GM19238 (cell line): ENCODE data around the gene CSPG5.

ENCODE experiments used
- DNase-seq: peaks from one replicate; pipeline ENCODE4 v3.0.0; 2011; ENCODE audit warnings: low spot score; ENCODE audit not compliant: insufficient read length

CSPG5 gene

DNA sequence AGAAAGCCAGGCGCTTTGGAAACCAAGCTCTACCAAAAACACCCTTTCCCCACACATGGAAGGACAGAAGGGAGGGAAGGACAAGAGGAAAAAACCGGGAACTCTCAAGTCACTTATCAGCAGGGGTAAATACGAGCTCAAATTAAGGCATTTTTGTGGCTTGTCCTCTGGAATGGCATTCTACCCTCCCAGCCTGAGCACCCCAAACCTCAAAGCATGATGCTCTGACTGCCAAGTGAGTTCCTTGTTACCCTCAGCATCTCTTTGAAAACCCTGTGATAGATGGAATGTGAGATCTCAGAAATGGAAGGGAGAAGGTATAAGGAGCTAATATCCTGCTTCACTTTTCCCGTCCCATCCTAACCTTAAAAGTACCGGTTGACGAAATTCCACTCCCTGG, 8.1 kb upstream of the CSPG5 start:
- DNase-seq: no peak

DNA sequence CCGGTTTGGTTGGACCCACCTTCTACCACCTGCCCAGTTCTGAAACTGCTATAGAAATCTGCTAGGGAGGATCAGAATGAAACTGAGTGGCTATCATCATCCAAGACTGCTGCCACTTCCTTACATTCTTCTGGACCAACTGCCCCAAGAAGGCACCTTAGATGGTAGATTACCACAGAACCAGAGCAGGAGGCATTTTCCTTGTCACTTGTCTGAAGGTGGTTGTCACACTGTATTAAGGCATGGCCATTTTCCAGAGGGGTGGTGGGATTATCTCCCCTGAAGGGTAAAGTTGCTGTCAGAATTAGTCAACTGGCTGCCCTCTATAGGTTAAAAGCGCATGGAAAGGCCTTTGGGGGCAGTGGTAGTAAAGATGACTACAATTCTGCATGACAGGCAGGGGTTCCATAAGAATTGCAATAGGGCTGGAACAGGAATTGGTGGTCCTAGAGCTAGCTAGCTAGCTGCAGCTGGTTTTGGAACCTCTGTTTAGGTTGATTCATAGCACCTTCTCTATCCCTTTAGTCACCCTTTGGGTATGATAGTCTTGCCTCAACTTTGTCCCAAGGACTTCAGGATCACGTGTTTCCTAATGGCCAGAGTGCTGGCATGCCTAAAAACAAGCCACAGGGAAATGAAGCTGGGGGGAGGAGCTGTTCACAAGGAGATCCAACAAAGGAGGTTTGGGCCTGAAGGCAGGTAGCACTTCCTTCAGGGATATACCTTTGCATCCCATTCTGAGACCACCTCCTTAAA, 4.8 kb upstream of the CSPG5 start:
- no peak for DNase-seq

DNA sequence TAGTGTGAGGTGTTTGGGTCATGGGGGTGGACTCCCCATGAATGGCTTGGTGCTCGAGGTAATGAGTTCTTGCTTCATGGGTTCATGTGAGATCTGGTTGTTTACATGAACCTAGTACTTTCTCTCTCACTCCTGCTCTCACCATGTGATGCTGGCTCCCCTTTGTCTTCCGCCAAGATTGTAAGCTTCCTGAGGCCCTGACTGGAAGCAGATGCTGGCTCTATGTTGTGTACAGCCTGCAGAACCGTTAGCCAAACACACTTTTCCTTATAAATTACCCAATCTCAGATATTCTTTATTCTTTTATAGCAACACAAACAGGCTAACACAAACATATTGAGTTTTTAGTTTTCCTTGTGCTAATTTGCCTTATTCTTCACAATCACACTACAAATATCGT, 3.2 kb upstream of the CSPG5 start:
- DNase-seq: no peak

DNA sequence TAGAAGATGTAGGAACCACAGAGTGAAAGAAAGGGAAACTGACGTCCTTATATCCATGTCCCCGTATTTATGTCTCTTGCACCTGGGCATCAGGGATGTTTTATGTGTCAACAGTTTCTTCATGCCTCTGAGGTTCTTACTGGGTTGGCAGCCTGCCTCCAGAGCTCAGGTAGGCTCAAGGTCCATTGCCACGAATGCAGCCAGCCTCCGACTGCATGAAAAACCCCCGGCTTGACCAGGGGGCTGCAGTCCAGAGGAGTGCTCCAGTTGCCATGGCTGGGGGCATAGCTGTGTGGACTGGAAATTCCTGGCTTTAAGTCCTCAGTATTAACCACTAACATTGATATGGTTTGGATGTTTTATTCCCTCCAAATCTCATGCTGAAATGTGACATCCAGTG, 2.8 kb upstream of the CSPG5 start:
- DNase-seq: no peak

DNA sequence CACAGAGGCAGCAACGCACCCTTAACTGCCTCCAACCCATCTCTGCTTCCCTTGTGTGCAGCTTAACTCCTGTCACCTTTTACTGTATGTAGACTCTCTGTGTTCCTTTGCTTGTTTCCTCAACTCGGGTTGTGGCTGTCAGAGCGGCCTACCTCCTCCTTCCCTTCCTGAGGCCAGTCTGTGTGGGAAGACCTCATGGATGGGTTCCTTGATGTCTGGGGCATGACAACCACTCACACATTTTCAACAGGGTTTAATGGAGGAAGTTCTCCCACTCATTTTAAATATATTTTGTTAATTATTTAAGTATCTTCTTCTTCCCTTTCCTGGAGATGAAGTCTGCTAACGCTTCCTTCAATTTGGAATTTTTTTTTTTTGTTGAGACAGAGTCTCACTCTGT, 1.8 kb upstream of the CSPG5 start:
- DNase-seq: no peak

DNA sequence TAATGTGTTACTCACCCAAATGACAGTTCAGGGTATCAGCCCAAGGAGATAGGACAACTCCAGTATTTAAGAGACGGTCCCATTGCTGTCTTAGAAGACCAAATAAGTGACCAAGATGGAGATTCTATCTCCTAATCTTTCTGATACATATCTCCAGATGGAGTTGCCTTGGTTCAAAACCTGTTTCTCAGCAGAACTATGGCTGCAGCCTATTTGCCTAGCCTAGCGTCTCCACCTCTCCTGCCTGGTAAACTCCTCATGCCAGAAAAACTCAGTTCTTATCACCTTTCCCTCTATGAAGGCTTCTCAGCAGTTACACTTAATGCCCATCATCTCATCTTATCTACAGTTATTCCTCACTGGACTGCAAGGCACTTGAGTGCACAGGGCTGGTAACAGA, 1.2 kb upstream of the CSPG5 start:
- DNase-seq: no peak

DNA sequence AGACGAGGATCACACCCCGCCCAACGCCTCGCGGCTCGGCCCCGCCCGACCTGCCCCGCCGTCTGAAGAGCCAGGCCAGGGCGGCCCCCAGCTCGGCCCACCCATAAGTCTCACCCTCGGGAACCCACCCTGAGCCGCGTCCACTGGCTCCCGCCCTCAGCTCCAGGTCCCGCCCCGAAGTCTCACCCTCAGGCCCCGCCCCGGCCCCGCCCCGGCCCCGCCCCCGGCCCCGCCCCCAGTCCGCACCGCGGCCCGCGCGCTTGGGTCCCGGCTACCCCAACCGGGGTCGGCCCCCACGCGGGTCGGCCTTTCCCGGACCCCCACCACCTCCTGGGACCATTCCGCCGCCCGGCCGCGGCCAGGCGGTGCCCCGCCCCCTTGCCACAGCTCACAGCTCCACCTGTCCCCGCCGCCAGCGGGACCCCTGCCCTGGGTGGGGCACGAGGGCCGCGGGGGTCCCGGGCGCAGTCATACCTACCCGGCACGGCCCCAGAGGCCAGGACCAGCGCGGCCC, 489 bp downstream of the CSPG5 start:
- peak; percentile 74 for DNase-seq

DNA sequence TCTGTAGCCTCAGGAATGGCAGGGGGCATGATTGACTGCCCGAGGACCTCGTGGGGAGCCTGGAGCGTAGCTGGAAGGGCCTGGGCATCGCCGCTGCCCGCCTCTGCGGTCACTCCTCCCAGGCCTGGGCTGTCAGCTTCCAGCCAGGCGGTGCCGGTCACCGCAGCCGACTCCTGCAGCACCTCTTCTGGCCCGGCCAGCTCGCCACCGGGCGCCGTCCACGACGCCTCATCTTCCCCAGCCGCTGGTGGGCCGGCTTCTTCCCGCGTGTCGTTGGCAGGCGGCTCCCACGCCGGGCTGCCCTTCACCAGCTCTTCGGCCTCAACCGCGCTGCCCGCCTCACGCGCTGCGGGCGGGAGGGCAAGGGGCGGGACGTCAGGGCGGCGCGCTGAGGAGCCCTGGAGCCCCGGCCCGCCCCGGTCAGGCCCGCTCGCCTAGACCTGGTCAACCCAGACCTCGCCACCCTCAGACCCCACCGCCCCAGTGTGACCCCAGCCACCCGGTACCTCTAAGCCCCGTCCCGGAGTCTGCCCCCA, 1.0 kb downstream of the CSPG5 start:
- DNase-seq: peak; percentile 22

DNA sequence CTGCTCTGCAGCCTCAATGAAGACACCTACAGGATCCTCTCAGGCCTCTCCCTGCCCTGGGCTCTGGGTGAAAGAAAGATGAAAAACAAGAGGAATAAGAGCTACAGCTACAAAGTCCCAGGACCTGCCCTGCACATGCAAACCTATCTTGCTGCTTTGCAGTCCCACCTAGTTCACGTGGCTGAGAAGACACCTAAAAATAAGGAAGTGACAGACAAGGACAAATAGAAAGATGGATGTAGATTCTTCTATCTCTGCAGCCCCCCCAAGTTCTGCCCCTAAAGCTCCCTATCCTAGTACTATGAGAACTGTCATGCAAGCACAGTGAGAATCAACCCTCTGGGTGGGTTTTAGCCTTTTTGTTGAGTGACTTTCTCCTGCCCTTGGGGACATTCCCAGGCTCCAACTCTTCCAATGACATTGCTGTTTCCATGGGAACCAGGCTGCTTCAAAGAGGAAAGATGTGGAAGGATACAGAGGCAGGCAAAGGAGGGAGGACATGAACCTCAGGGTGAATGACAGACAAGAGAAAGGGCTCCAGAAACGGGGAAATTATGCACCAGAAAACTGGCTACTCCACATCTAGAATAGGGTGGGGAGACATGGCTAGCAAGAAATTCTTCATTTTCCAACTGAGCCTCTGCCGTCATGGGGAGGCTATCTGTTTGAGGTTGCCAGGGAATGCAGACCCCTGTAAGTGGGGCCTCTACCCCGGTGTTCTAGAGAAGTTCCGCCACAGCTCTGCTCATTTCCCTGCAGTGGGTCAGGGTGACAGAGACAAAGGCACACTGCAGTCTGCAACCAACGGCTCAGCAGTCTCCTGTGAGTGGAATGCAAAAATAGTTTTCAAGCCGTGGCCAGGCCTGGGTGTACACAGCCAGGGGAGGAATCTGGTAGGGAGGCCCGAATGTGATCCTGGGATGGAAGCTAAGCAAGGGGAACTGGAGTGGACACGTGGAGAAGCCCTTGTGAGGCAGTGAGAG, 5.2 kb downstream of the CSPG5 start:
- no peak for DNase-seq

DNA sequence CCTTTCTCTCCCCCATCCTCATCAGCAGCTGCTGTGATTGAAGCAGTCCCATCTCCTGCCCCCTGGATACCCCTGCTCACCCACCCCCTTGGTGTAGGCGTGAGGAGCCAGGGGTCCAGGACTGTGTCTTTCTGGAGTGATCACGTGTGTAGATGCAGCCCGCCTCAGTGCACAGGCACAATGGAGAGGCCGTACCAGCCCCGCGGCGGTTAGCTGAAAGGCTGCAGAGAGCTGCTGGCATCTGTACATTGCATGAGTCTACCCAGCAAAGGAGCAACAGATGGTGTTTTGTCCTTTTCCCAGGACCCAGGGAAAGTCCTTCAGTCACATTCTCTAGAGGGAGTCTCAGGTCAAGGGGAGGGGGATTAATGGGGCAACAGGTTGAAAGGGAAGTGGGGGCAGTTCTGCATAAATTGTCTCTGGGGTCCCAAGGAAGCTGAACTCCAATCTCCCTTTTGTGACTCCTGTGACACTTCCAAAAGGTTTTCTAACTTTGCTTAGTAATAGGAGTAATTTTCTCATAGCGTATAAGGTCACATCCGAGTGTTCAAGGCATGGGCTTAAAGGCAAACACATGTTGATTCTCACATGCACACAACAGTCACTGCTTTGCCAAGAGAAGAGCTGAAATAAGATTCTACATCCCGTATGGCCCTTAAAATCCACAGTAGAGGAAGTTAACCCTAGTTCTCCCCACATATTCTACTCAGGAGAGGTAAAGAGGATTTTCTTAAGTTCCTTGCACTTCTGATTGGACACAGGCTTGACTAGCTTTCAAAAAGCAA, 7.1 kb downstream of the CSPG5 start:
- DNase-seq: no peak

DNA sequence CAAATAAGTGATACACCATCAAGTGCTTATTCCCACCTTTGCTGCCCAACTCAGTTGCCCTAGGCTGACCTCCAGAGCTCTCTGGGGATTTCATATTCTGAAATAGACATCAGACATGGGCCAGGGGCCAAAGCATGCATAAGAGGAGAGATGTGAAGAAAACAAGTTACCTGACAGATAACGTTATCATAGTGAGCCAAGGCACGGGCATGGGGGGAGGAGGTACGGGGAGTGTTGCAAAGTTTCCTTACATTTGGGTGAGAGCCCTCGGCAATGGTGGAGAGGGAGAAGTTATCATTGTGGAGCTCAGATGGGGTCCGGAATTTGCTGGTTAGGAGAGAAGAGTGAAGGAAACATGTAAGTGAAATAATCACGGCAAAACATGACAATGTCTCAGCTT, 9.8 kb downstream of the CSPG5 start:
- DNase-seq: no peak

DNA sequence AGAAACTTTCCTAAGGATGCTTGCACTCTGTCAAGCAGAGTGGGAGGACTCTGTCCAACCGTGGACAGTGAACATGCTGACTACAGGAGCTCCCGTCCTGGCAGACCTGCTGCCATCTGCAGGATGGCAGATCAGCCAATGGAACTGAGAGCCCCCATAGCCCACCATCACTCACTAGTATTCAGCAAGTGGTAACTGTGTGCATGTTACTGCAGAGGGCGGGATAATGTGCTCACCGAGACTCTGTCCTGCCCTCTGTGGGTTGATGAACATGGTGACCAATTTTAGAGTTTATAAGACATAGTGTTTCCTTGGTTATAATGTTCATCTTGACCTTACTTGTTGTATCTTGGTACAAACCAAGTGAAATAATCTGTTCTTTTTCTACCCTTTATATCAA, 11.5 kb downstream of the CSPG5 start:
- DNase-seq: no peak

DNA sequence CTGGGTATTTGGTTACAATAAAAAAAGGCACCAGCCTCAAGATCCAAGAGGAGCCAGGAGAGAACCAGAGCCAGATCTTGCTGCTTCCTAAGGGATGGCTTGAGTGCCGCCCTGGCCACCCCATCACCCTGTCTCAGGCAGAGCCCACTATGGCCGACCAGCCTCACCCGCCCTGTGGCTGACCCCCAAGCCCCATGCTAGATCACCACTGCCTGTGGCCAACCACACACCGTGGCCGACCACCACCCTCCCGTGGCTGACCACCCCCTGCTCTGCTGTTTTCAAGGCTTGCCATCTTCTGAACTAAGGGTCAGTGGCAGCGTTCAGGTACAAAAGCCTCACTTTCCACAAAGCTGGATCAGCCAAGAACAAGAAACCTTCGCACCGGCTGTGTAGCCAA, 12.0 kb downstream of the CSPG5 start:
- no peak for DNase-seq

DNA sequence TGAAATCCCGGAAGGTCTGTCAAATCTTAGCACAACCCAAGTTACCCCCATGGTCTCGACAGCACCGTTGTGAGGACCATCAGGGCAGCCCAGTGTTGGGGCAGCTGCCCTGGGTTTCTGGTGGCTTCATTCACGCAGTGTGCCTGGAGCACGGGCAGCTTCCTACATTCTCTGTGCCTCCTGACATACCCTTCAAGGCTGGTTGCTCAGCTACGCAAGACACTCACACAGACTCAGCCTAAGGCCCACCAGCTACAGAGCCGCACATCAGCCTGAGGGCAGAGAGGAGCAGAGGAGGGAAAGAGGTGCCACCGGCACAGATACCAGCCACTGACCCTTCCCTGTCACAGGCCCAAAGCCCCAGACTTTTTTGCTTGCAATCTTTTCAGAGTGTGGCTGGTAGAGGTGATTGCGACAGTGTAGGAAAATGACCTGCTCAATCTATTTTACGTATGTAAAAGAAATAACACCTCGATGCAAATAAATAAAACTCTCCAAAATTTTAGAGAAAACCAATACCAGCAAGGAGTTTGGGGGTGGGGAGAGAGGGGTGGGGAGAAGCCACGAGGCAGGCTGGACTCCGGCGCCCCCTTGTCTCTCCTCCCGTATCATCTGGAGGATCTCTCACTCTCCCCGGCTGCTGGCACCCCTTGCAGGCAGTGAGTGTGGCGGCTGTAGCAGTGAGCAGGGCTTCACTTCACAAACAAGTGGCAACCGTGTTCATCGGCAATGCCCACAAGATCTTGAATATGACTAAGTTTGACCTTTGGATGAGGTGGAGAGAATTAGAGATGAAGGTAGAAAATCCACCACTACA, 12.7 kb downstream of the CSPG5 start:
- no peak for DNase-seq

DNA sequence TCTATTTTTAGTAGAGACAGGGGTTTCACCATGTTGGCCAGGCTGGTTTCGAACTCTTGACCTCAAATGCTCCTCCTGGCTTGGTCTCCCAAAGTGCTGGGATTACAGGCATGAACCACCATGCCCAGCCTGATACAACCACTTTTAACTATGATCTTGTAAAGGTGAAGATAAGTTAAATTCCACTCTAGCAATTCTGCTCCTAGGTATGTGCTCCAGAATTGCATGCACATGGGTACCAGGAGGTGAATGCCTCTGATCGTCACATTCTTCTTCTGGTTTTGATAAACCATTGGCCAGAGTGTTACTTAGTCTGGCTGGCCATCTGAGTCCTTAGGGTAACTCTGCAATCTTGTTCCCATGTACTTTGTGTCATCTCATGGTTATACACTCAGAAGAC, 22.3 kb downstream of the CSPG5 start:
- DNase-seq: no peak

DNA sequence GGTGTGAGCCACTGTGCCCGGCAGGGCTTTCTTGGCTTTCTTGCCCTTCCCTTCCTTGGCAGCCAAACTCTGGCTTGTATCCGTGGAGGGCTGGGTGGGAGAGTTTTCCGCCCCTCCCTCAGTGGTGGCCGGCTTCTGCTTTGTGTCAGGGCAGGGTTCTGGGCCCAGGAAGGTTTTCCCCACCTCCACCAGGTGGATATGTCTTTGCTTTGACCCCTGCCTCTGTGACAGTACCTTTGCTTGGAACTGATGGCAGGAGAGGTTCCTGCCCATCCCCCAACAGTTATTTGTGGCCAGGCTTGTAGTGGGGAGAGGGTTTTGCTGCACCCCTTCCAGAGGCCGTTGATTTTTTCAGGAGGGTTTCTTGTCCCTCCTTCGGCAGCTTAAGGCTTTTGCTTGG, 24.3 kb downstream of the CSPG5 start:
- no peak for DNase-seq

DNA sequence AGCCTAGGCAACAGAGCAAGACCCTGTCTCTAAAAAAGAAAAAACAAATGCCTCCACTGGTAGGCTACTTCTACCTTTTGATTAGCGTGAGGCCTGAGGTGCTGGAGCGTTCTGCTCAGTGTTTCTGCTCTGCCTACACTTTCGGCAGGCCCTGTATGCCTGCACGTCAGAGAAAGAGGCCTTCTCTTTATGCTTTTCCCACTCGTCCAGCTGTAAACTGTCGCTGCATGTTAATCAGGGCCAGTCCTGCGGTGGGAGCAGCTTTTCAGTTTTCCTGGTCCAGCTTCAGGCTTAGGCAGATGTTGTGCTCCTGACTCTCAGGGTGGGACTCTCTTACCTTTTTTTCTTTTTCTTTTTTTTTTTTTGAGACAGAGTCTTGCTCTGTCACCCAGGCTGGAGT, 25.3 kb downstream of the CSPG5 start:
- no peak for DNase-seq

DNA sequence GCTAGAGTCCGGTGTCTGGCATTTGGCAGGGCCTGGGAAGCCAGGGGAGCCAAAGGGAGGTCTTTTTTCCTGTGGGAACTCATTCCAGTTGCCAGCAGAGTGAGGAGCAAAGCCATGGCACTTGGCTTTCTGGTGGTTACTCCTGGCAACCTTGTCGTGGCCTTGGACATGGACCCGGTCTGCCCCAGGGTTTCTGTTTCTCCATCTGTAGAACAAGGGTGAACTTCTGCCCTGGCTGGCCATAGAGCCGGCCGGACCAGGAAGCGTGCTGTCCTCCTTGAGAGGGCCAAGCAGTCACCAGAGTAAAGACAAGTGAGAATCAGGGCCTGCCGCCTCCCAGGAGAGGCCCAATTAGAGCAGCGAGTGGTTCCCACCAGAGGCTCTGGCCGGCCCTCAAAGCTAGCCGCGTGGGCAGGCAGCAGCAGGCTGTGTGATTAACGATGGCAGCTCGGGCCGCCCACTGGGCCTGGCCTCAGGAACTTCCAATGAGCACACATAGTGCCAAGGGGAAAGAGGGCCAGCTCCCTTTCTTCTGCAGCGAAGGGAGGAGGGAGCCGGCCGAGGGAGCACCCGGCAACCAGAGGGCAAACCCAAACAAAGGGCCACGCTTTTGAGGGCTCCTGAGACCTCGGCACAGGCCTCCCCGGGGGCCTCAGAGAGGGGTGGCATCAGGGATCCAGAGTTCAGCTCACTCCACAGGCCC, 36.0 kb downstream of the CSPG5 start:
- no peak for DNase-seq

DNA sequence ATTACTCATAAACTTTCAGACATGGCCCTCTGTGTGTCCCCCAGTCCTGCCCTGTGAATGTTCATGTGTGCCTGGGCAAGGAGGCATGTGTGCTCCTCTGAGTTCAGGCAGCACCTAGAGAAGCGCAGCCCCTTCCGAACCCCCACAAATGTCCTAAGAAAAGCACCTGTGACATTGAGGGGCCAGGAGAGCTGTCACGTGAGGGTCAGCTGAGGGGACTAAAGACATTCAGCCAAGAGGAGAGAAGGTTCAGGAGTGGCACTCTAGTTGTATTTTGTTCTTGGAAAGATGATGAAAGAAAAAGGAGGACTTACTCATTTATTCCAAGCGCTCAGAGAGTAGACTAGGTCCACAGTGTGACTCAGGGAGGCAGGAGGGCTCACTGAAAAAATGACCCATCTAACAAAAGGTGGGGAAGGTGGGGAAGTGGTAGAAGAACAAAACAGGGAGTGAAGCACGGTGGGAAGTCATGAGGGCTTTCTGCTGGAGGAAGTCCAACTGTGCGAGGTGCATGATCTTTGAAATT, 37.0 kb downstream of the CSPG5 start:
- DNase-seq: no peak

DNA sequence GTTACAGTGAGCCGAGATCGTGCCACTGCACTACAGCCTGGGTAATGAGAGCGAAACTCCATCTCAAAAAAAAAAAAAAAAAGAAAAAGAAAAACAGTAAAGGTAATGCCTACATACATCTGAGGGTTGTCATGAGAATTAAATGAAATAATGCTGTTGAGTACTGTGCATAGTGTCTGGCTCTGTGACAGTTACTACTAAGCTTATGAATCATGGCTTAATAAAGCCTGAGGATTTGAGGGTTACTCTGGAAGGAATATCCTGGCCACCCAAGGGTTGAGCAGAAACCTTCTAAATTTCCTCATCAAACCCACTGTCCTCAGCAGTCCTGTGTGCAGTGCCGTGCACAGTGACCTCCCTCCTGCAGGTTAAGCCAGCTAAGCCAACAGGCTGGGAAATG, 38.4 kb downstream of the CSPG5 start:
- DNase-seq: no peak
